HG03571 (cell line): ENCODE measurements around the gene TCAP.
"Not testable (repeated sequence)": the region's sequence is repeated elsewhere in the genome, so short reads cannot be mapped to it uniquely, and the experiment has no call there.

Source experiments
- ATAC-seq: cut with Tn5 transposase; IDR thresholded peaks from one replicate; pipeline ENCODE4 v1.9.1; 2021; ENCODE audit not compliant: unreplicated experiment

TCAP gene

DNA sequence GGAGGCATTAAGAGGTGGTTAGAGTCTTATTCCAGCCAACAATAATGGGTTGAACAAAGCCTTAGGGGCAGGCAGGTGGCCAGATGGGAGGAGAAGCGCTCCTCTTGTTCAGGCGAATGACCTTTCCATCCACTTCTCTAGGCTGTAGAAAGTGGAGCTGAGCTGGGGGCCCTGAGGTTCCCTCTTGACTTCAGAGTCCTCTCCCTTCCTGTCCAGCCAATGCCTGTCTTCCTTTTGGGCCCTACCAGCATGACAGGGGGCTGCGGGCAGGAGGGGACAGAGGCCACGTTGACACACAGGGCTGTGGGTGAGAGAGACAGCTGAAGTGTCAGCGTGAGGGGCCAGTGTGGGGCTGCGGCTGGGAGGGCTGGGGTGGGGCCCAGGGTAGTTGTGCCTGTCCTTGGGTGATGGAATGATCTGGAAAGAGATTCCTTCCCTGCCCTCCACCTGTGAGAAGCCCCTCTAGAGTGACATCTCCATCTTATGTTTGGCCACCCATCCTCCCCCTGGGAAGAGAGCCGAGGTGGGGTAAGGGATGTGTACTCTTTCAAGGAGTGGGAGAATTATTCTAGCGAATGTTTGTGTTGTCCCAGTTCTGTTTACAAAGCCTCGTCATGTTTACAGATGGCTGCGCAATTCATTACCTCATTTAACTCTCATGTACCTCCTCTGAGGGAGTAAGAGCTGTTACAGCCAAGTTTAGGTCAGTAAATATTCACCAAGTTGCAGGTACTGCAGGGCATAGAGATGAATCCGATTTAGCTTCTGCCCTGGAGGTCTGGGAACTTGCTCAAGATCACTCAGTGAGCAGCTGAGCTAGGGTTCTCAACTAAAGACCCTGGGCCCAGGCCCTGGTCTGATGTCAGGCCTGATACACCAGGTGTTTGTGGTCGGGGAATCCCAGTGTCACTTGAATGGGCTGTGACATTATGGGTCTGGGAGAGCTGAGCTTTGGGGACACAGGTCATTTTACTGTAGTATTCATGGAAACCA is 38.0 kb downstream of the TCAP start:
- ATAC-seq = no peak

DNA sequence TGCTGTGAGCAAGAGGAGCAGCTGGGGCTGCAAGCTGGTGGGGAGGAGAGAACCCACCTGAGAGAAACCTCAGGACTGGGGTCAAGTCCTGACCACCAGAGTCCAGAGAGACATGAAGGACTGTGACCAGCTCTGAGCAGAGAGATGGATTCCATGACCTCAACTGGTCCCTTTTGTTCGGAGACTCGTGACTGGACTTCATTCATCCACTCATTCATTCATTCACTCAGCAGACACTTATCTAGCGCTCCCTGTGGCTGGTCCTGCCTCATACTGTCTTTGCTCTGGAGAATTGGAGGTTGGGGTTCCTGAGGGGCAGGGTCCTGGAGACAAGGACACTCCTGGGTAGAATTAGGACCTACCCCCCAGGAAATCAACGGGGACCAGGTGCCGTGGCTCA is 38.8 kb downstream of the TCAP start:
- no peak for ATAC-seq

DNA sequence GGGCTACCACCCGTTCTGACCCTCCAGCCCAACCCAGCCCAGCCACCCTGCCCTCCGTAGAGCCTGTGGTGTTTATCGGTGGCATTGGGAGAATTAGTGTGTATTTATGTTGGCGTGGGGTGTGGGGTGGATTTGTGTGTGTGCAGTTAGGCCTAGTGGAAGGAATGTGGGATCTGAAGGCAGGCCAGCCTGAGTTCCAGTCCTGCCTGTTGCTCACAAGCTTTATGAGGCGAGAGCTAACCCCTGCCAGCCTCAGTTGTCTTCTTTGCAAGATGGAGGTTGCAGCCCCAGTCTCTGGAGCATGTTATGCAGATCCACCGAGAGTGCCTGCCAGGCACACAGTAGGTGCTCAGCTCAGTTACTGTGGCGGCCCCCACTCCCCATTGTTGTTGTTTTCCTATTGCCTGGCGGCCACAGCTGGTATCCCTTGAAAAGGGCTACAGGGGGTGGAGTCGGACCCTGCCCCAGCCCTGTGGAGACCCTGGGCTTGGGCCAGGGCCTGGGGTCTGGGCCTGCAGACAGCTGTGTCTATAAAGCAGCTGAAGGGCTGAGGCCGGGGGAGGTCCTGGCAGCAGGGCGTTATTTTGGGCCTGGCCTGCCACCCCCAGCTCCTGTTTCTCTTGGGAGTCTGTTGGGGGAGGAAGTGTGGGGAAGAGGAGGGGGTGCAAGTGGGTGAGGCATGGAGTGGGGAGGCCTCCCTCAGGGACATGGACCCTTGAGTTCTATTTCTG is 39.8 kb downstream of the TCAP start:
- no peak for ATAC-seq

DNA sequence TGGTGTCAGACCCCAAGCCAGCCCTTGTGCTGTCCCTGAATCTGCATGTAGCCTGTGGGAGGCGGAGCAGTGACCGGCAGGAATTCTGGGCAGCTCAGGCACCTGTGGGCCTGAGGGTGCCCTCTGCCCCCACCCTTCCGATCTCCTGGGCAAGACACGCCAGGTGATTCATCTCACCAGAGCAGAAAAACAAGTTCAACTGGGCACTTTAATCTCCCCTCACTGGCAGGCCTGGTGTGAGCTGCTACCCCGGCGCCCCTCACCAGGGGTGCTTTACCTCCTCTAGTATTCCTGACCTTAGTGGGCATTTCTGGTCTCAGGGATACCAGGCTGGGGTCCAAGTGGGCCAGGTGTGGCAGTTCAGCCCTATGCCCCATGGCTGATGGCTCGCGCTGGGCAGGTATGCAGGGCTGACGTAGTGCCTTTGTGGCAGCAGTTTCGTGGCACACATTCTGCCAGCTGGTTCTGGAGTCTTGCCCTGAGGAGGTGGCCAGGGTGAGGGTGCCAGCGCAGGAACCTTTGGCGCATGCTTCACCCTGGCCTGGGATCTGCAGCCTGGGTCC is 40.7 kb downstream of the TCAP start:
- no peak for ATAC-seq

DNA sequence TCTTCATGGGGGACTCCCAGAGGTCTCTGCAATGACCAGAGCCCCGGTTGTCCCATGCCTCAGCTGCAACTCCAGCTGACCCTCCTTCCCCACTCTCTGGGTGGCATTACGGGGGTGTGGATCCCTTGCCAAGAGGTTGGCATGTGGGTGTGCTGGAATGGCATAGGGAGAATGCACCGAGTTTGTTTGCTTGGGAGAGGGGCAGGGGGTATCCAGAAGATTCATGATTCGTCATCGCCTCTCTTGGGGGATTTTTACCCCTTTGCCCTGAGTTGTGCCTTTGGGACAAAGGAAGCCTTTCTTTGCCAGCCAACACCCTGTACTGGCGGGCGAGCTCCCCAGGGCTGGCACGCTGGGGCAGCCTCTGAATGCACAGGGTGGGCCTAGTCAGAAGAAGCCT is 41.2 kb downstream of the TCAP start:
- ATAC-seq = no peak

DNA sequence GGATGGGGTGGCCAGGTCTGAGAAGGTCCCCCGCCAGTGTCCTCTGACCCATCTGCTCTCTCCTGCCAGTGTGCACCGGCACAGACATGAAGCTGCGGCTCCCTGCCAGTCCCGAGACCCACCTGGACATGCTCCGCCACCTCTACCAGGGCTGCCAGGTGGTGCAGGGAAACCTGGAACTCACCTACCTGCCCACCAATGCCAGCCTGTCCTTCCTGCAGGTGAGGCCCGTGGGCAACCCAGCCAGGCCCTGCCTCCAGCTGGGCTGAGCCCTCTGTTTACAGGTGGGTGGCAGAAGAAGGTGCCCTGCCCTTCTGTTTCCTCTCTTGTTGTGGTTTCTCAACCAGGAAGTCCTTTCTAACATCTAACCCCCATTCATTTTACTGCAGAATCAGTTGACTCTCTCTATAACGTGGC is 41.8 kb downstream of the TCAP start:
- ATAC-seq = no peak

DNA sequence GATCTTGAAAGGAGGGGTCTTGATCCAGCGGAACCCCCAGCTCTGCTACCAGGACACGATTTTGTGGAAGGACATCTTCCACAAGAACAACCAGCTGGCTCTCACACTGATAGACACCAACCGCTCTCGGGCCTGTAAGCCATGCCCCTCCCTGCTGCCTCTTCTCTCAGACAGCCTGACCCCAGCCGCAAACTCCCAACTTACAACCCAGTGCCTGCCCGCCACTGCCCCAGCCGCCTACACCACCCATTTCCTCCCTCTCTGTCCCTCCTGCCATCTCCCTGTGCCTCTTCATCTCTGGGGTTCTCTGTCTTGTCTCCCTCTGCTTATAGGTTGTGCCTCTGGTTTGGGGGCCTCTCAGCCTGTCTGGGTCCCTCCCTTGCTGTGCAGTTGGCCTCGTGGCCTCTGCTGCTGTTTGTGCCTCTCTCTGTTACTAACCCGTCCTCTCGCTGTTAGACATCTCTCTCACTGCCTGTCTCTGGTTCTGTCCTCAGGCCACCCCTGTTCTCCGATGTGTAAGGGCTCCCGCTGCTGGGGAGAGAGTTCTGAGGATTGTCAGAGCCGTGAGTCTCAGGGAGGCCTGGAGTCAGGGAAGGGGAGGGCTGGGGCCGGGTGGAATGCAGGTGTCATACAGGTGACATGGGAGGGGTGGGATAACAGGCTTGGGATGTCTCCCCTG is 44.3 kb downstream of the TCAP start:
- no peak for ATAC-seq

DNA sequence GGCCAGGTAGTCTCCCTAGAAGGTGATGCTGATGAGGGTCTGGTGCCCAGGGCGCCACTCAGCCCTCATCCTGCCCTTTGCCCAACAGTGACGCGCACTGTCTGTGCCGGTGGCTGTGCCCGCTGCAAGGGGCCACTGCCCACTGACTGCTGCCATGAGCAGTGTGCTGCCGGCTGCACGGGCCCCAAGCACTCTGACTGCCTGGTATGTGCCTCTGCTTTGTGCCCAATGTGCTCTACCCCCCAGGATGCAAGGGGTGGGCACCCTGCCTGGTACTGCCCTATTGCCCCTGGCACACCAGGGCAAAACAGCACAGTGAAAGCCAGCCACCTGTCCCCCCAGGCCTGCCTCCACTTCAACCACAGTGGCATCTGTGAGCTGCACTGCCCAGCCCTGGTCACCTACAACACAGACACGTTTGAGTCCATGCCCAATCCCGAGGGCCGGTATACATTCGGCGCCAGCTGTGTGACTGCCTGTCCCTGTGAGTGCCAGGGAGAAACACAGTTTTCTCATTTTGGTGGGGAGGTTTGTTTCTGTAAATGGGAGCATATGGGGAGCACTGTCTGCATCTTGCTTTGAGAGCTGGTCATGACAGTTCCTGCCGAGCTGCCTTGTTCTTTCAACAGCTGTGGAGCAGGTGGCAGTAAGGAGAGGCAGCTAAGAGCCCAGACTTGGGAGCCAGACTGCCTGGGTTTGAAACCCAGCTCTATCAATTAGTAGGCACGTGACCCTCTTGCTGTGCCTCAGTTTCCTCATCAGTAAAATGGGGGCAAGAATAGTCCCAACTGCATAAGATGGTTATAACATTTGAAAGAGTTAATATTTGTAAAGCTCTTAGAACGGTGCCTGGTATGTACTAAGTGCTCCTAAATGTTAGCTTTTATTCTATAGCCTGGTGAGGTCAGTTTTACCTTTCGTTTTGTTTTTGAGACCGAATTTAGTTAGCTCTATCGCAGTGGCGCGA is 45.1 kb downstream of the TCAP start:
- no peak for ATAC-seq

DNA sequence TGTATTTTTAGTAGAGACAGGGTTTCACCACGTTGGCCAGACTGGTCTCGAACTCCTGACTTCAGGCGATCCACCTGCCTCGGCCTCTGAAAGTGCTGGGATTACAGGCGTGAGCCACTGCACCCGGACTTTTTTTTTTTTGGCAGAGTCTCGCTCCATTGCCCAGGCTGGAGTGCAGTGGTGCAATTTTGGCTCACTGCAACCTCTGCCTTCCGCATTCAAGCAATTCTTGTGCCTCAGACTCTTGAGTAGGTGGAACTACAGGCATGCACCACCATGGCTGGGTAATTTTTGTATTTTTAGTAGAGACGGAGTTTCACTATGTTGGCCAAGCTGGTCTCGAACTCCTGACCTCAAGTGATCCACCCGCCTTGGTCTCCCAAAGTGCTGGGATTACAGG is 45.9 kb downstream of the TCAP start:
- ATAC-seq = not testable (repeated sequence)

DNA sequence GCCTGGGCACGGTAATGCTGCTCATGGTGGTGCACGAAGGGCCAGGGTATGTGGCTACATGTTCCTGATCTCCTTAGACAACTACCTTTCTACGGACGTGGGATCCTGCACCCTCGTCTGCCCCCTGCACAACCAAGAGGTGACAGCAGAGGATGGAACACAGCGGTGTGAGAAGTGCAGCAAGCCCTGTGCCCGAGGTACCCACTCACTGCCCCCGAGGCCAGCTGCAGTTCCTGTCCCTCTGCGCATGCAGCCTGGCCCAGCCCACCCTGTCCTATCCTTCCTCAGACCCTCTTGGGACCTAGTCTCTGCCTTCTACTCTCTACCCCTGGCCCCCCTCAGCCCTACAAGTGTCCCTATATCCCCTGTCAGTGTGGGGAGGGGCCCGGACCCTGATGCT is 46.7 kb downstream of the TCAP start:
- ATAC-seq = no peak

DNA sequence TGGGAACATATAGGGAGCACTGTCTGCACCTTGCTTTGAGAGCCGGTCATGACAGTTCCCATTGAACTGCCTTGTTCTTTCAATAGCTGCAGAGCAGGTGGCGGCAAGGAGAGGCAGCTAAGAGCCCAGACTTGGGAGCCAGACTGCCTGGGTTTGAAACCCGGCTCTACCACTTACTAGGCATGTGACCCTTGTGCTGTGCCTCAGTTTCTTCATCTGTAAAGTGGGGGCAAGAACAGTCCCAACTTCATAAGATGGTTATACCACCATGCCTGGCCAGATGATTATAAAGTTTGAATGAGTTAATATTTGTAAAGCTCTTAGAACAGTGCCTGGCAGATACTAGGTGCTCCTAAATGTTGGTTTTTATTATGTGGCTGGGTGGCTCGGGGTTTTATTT is 49.1 kb downstream of the TCAP start:
- no peak for ATAC-seq

DNA sequence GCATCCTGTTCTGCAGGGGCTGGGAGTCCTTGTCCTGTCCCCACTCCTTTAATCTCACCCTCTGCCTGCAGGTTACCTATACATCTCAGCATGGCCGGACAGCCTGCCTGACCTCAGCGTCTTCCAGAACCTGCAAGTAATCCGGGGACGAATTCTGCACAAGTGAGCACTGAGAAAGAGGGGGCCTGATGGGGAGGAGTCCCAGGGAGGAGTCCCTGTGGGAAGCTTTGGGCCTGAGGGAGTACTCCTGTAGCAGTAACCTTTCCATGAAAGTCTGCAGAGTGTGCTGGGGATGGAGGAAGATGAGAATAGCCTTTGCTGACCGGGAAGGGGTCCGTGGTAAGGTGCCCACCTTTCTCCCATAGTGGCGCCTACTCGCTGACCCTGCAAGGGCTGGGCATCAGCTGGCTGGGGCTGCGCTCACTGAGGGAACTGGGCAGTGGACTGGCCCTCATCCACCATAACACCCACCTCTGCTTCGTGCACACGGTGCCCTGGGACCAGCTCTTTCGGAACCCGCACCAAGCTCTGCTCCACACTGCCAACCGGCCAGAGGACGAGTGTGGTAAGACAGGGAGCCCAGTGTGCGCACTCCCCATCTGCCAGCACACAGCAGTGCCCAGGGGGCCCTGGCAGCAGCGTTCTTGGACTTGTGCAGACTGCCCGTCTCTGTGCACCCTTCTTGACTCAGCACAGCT is 50.4 kb downstream of the TCAP start:
- ATAC-seq = no peak
